DMS79 treated with DMSO at 0.1 percent for 48 hours (cell line): ENCODE results near the gene PIPOX.
A peak's percentile ranks its signal among the peaks of the same experiment; 100 is the strongest.

Experiments used
- DNase-seq: peaks from one replicate; lab custom pipeline; 2025; lab: John Stamatoyannopoulos, UW

Gene PIPOX, protein sequence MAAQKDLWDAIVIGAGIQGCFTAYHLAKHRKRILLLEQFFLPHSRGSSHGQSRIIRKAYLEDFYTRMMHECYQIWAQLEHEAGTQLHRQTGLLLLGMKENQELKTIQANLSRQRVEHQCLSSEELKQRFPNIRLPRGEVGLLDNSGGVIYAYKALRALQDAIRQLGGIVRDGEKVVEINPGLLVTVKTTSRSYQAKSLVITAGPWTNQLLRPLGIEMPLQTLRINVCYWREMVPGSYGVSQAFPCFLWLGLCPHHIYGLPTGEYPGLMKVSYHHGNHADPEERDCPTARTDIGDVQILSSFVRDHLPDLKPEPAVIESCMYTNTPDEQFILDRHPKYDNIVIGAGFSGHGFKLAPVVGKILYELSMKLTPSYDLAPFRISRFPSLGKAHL

DNA sequence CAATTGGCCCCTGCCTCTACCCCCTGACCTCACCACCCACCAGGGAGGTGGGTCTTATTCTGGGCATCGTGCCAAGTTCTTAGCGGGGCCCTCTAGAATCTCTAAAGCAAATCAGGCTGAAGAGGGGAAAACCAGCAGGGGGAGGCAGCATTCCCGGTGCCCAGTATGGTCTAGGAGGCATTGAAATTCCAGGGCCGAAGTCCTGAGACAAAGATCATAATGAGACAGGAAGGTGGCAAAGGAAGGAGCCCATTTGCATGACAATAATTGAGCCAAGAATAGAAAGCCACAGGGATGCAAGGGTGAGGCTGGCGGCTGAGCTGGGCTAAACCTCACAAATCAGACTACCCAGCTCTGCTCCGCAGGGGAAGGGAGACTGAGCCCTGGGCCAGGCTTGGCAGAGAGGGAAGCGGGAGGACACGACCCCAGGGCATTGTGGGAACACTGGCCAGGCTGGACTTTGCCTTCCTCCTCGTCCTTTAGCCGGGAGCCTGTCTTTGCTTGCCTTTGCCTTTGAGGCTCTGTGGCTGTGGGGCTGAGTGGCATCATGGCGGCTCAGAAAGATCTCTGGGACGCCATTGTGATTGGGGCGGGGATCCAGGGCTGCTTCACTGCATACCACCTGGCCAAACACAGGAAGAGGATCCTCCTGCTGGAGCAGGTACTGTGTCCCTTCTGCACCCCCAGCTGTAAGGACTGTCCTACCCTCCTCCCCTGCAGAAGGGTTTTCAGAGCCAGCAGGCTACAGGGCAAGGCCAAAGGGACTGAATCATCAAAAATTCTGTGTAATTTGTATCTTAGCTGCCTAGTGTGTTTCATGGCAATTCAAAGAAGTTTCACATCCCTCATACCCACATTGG lies at the start of gene PIPOX:
TSS of gene PIPOX (plus strand) at position 463 of the 860 bp plus-strand sequence. CDS start at position 548, 85 bp downstream.
- peak; percentile 98 for DNase-seq

DNA sequence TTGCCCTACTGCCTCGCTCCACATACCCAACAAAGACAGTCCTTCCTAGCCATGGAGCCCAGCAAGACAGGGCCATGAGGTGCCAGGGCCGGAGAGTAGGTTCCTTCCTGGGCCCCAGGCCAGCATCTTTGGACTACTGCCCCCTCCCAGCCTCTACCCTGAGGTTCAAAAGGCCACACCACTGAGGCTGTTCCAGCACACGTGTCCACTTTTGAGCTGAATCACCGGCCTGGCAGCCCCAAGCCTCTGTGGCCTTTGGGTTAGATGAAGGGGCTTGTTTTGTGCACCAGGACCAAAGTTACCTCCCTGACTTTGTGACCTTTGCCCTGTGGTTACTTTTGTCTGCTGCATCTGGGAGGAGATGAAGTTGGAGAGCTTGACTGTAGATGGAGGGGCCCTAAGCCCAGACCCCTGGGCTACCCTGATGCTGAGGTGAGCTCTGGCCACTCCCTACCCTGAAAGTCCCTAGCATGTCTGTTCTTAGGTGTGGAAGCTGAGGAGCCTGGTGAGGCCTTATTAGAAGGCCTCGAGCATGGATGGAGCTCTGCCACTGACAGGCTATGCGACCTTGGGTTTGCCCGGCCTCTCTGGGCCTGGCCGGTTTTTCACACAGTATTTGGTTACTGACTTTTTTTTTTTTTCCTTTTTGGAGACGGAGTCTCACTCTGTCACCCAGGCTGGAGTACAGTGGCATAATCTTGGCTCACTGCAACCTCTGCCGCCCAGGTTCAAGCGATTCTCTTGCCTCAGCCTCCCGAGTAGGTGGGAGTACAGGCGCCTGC lies 49.1 kb upstream of the PIPOX start:
- no peak for DNase-seq

DNA sequence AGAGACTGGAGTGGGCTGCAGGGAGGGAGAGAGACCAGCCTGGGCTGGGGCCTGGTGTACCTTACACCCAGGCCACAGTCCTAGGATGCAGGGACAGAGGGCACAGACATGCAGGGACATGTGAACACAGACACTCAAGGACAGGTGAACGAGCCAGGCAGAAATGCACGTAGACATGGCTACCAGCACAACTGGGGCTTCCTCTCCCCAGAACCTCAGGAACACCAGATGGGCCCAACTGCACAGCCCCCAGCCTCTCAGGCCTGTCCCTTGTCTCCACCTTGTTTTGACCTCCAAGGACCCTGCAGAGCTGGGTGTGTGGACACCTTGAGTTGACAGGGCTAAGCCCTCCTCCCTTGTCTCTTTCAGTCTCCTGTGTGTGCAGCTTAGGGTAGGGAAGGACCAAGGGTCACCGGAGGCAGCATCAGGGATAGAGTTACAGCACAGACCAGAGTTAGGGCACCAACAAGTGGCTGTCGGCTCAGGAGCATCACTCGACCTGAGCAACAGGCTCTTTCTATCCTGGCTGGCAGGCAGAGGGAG lies 46.3 kb upstream of the PIPOX start:
- peak; percentile 59 for DNase-seq

DNA sequence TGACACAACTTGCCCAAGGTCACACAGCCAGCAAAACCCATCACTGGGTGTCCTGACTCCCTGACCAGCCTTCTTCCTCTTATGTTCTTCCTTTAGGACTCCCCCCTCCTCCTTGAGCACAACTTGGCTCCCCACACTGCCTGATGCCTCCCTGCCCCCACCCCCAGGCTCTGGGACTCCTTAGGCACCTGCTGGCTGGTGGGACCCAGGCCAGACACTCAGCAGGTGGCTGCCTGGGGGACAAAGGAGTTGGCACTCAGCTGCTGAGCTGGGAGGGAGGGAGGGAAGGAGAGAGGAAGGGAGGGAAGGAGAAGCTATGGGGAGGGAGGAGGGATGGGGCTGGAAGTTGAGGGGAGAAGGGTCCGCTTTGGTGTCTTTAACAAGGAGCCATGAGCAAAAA lies 45.1 kb upstream of the PIPOX start:
- peak; percentile 90 for DNase-seq

DNA sequence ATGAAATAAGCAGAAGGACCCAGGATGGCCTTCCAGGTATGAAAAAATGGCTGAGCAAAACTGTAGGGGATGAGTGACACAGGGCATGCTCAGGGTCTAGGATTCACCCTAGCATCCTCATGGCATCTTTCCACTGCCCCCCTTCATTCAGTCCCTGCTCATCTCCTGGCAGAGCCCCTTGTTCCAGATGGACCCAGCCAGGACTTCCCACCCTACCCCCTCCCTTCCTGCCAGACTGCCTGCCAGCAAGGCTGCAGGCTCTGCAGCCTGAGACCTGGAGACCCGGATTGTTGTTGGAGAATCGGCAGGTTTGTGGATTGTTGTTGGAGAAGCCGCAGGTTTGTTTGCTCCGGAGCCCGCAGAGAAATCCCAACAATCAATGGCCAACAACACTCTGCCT lies 43.7 kb upstream of the PIPOX start:
- DNase-seq: no peak

DNA sequence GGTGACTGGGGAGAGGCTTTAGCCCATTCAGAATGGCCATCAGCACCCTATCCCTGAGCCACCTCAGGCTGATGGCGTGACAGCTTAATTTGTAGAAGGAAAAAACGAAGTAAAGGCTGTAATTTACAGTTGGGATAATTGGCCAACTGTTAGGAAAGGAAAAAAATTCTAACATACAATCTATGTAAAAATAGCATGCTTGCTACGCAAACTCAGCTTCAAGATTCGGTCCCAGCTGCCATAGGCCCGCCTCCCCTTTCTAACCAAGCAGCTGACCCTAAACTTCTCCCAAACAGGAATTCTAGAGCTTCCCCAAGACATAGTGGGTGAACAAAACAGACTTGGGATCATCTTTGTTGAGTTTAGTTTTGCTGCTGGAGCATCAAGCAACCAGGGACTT lies 42.0 kb upstream of the PIPOX start:
- no peak for DNase-seq

DNA sequence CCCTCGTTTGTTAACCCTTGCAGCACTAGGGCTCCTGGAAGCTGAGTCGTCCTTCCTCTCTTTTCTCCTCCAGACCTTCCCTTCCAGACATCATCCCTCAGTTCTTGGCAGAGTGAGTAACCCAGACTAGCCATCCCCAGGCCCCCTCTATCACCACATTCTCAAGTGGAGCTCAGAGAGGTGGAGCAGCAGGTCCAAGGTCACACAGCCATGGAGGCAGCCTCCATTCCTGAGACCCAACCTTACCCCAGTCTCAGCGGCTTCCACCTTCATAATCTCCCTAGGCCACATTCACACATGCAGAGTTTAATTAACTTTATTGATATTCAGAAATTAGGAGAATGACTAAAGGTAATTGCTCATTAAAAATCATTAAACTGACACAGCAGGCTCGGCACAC lies 40.1 kb upstream of the PIPOX start:
- DNase-seq: no peak

DNA sequence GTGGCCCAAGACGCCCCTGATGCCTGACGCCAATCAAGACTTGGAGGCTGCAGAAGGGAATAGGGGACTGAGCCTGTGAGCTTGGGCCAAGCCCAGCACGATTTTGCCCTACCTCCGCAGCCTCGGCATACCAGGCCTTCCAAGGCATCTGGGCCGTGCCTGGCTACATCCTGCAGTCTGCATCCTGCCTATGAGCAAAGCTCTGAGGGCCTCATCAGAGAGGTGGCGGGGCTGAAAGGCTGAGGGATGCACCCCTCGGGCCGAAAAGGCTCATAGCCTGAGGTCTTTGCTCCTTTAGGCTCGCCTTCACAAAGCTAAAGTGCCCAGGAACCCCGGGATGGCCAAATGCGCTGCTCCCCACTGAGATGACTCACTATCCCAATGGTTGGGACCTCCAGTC lies 39.7 kb upstream of the PIPOX start:
- no peak for DNase-seq

DNA sequence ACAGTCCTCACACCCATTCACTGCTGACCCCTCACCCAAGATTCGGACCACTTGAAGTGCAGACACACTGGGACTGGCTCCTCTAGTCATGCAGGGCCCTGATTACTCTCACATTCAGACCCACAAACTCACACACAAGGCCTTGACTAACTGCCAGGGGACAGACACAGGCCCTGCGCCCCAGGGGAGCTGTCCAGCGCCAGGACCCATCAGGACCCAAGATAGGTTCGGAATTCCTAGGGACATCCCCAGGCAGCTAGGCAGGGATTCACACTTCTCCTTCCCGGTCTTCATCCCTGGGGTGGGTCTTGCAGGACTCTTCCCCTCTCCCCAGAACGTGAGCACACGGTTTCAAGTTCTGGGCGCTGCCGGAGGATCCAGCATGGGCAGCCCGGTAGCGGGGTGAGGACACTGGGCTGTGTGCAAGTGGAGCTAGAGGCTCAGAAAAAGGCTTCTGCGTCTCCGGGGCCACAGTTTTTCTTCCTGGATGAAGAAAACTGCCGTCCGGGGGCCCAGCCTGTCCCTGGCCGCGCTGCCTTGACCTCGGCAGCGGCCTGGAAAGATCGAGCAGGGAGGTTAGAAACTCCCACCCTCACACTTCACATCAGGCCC lies 38.8 kb upstream of the PIPOX start:
- no peak for DNase-seq

DNA sequence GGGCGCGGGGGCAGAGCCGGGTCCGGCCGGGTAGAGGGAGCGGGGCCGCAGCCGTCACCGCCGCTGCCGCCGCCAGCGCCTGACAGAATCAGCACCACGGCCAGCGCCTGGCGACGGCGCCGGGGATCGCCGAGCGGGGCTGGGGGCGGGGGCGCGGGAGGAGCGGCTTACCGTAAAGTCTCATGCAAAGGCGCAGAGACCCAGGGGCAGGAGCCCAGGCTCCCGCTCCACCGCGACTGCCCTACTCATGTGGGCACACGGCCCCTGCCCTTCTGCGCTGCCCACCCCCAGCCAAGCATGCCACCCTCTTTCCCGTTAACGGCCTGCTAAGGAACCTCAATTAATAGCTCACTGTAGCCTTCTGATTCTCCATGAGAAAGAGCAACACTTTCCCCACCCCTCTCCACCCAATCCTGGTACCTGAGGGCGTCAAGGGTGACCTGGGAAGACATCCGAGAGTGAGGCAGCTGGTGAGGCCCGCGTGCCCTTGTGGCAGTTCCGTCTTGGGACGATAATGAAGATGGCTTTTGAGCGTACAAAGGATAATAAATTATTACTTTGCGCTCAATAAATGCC lies 36.9 kb upstream of the PIPOX start, which contains the start of gene SEZ6:
TSS of gene SEZ6 (minus strand) at position 98 of the 576 bp plus-strand sequence. CDS start 164 bp downstream, outside the sequence.
- DNase-seq: peak; percentile 65

DNA sequence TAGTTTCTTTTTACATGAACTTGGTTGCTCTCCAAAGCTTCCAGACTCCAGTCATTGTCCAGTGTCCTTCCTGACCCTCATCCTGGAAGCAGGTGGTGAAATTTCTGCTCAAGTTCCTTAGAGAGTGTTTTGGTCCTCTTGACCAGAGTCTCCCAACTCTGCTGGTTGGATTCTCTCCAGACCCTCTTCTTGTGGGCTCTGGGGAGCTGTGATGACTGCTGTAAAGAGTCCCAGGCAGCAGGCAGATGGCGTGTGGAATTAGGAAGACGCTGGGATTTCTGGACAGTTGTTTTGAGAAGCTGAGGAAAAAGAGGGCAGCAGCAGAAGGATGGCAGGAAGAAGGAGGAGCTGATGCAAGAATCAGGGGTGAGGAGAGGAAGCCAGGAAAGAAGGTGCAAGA lies 35.5 kb upstream of the PIPOX start:
- DNase-seq: peak; percentile 43

DNA sequence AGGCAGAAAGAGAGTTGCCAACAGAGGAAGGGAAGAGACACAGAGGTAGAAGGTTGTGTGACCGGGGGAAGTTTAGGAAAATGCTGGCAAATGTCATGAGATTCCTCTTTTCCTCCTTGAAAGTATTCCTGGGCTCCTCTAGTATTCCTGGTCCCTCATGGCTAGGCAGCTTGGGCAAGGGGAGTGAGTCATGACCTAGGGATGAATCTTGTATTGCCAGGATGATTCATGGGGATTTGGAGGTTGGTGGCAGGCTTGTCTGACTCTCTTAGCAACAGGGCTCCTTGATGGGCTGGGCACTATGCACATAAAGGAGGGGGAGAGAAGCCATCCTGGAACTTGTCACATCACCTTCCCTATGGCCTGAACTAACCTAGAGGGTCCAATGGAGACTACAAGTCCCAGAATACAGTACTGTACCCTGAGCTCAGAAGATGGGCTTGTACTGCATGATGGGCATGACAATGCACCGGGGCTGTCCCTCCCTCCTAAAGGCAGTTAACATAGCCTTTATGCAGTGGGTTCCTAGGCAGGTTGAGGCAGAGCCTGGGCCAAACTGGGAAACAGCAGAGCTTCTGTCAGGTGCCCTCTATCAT lies 35.0 kb upstream of the PIPOX start:
- DNase-seq: no peak

DNA sequence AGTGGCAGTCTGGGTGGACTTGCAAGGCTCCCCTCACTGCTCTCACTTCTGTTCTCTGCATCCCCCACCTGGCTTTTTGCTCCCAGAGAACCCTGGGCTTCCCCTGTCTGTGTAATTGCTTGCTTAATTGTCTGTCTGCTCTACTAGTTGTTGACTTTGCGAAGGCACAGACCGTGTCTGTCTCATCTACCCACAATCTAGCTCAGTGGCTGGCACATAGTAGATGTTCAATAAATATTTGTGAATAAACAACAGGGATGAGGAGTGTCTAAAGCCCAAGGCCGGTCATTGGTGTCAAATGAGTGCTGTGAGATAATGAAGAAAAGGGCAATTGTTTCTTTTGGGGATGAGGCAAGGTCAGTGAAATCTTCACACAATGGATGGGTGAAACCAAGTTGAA lies 34.4 kb upstream of the PIPOX start:
- no peak for DNase-seq

DNA sequence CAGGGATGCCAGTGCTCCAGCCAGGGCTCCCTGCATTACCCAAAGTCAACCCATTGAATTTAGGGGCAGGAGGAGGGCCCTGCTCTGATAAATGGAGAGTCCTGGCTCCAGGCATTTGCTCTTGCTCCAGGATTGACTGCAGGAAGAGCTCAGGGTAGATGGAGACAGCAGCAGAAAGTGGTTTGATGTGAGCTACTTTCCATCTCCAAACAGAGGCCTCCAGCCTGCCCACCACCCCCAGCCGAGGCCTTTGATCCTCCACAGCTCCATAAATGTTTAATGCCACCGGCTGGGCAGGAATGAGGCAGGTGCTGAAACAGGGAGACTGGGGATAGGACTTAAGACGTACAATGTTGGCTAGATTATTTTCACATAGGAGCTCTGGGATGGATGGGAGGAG lies 32.8 kb upstream of the PIPOX start:
- DNase-seq: no peak

DNA sequence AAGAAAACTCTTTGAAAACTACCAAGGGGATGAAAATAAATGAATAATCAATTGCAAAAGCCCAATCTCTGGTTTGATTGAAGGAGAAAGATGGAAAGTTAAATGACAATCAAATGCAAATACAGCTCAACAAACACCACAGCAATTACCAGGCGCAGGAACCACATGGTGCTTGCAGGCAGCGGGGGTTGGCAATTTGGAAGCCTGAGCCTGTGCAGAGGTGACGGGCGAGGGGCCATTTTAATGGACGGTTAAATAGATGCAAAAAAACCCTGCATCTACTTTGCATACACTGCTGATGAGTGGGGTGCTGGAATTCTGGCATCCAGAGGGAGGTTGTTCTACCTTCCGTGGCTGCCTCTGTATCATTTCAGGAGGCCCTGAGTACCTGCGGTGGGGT lies 32.4 kb upstream of the PIPOX start:
- no peak for DNase-seq

DNA sequence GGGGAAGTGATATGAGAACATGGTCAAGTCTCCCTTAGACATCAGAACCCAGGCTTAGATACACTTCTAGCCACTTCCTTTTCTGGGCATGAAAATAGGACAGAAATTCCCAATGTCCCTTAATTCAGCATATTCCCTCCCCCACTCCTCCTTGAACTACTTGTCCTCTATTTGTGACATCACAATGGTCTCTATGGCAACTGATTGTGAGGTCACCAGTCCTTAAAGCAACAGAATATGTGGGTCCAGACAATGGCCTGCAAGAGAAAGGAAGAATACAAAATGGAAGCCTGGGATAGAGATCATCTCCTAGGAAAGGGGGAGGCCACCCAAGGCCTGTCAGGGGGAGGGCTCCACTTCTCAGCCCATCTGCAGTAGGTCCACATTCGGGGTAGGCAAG lies 30.4 kb upstream of the PIPOX start:
- DNase-seq: no peak

DNA sequence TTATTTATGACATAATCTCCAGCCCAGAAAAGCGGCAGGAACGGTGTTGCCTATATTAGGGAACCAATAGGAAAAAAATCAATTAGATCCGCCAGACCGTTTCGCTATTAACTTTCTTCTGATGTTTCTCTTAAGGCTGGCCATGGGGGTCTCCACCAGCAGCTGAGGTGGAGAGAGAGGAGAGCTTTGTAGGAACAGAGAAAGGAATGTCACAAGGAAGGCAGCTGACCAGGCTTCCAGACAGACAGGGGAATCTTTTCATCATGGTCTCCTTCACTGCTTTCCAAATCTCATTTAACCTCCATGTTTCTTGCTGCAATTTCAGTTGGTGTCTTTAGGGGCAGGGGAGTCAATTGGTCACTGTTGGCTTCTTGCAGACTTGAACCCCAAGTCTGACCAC lies 28.2 kb upstream of the PIPOX start:
- DNase-seq: no peak

DNA sequence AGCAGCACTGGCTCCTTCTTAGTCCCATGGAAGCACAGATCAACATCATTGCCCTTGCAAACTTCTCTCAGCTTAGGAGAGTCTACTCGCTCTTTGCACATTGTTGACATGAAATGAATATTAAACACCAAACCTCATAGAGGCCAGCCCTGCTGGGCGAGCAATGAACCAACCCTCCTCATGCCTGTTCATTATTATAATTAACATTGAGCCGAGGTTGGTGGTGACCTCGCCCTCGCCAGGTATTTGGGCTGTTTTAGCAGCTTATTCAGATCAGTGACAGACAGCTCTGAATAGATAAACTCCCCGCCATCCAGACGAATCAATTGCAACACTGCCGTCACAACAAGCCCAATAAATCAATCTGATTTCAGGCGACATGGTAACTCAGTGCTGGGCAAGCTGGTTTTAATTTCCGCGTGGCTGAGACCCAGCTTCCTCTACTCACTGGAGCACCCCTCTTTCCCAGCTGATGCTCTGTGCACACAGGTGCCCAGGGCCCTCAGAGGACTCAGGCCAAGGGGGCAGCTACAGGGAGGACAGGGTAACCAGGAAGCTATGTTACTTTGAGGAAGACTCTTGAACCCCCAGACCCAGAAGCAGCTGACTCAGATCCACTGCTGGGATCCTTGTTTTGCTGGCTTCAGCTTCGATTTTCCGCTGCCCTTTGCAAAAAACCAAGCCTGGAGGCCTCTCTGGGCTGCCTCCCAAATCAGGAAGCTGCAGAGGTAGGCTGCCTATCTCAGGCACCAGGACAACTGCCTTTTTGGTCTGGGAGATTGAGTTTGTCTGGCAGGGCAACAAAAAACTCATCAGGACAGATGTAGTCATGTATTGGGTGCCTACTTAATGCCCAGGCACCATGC lies 26.4 kb upstream of the PIPOX start:
- DNase-seq: no peak

DNA sequence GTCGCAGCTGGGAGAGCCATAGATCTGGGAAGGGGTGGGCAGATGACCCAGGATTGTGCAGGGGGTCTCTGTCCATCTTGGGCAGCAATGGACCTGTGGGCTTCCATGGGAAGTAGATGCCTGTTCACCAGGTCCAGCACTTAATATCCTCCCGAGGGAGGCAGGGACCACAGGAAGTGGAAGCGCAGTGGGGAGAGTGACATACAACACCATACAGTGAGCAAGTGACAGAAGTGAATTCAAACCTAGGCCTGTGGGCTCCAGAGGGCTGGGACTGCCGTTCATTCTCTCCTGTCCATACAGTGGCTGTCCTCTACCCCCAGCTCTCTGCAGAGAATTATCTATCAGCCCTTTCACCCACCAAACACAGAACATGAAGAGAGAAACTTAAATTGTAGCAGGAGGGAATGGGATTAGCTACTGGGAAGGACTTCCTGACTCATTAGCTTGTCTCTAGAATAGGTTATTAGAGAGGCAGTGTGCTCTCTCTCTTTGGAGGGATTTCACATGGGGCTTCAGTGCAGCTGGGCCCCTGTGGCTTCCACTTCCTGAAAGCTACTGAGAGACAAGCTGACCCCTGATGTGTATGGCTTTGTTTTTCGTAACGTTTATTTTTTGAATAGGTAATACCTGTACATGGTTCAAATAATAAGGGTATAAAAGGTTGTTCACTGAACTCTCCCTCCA lies 24.0 kb upstream of the PIPOX start:
- DNase-seq: no peak
